ENCODE measurements around the gene TMC5. TPM values are rescaled to one million over a fixed set of nuclear protein-coding genes. Genes with fewer than 3 reads are reported as not detected.
A peak's percentile ranks its signal among the peaks of the same experiment; 100 is the strongest.

The TMC5 gene
- total RNA-seq, 1 experiment from 2014 or later, result 1.2 TPM

GRCh38 chr16:19517424-19518089 is 99.9 kb downstream of the TMC5 start:
- Histone ChIP-seq H3K14ac (ENCODE audit: insufficient read depth, low read length) (no peak overlapping the region), H3K4me2 (ENCODE audit: insufficient read depth, insufficient read length, low read length) (no peak overlapping the region), H3K18ac (ENCODE audit: insufficient read length, low read depth, low read length) (no peak overlapping the region), H3K27me3 (ENCODE audit: insufficient read depth, low read length) (no peaks in the 10 kb centered on the region), H2BK15ac (ENCODE audit: low read depth, low read length) (no peak overlapping the region), H3K23ac (ENCODE audit: insufficient read length, low read depth, low read length) (no peak overlapping the region), H3K23me2 (ENCODE audit: insufficient read length, low read depth, low read length, poor library complexity, severe bottlenecking) (peaks cover 8% of the 10 kb centered on the region), H2BK20ac (ENCODE audit: low read depth, low read length, poor library complexity, severe bottlenecking) (no peak overlapping the region), H3K79me1 (ENCODE audit: insufficient read depth, low read depth, low read length, poor library complexity, severe bottlenecking) (no peaks in the 10 kb centered on the region), H3K9ac (ENCODE audit: extremely low read depth, insufficient read length, low read length) (no peak overlapping the region), H2AK5ac (ENCODE audit: insufficient read length, low read length) (no peak overlapping the region), H2BK12ac (ENCODE audit: insufficient read length, low read depth, low read length) (no peak overlapping the region), H3K56ac (ENCODE audit: insufficient read length, low read depth, low read length) (no peak overlapping the region), H2AFZ (ENCODE audit: low read length) (no peak overlapping the region), H2BK120ac (ENCODE audit: low read depth, low read length, poor library complexity, severe bottlenecking) (no peak overlapping the region), H3T11ph (ENCODE audit: low read length) (no peak overlapping the region), H4K5ac (ENCODE audit: insufficient read length, low read depth, low read length) (no peak overlapping the region), H3K4ac (ENCODE audit: low read depth, low read length) (no peak overlapping the region), H3K79me2 (ENCODE audit: insufficient read depth, low read length) (peaks cover 5% of the 10 kb centered on the region; the same call in 1 of the 2 replicates), H4K20me1 (ENCODE audit: control insufficient read depth, insufficient read depth, insufficient read length) (no peaks in the 10 kb centered on the region), H3K27ac (ENCODE audit: insufficient read length, low read depth, low read length) (no peak overlapping the region), H4K8ac (replicated peaks; ENCODE audit: insufficient read length, low read depth, low read length) (no peak overlapping the region), H2BK5ac (ENCODE audit: insufficient read length, low read length) (no peak overlapping the region), H3K4me1 (ENCODE audit: insufficient read depth, low read length) (no peaks in the 10 kb centered on the region), H3K9me3 (ENCODE audit: control insufficient read depth, low read depth, low read length) (no peaks in the 10 kb centered on the region), H4K91ac (ENCODE audit: insufficient read length, low read depth, low read length) (no peak overlapping the region)
- TF ChIP-seq, protein P1, sequence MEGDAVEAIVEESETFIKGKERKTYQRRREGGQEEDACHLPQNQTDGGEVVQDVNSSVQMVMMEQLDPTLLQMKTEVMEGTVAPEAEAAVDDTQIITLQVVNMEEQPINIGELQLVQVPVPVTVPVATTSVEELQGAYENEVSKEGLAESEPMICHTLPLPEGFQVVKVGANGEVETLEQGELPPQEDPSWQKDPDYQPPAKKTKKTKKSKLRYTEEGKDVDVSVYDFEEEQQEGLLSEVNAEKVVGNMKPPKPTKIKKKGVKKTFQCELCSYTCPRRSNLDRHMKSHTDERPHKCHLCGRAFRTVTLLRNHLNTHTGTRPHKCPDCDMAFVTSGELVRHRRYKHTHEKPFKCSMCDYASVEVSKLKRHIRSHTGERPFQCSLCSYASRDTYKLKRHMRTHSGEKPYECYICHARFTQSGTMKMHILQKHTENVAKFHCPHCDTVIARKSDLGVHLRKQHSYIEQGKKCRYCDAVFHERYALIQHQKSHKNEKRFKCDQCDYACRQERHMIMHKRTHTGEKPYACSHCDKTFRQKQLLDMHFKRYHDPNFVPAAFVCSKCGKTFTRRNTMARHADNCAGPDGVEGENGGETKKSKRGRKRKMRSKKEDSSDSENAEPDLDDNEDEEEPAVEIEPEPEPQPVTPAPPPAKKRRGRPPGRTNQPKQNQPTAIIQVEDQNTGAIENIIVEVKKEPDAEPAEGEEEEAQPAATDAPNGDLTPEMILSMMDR (conservative IDR thresholded peaks at IDR 0.05), result no peak
- Mint-ChIP-seq H3K27me3 (ENCODE audit: low read depth) (no peaks in the 10 kb centered on the region), H3K4me3 (no peak overlapping the region), H3K27ac (peak overlapping the region in 1 of 3 experiments; percentile 53; a peak in 1 of 7 replicates), H3K4me1 (peaks cover 21 to 23% of the 10 kb centered on the region in 2 experiments), H3K36me3 (ENCODE audit: insufficient read depth in 1 of 3, low read depth in 3 of 3) (peaks cover 30 to 52% (median 44%) of the 10 kb centered on the region in 3 experiments), H3K9me3 (no peaks in the 10 kb centered on the region)
- no peak for DNase-seq
- WGBS (ENCODE audit: extremely low coverage, insufficient read length, low lambda C conversion rate), result no CpG with 5 or more reads among the region's 8 CpGs
